Gastroesophageal sphincter (tissue), 4 donors: ENCODE data around the gene CAPZB. TPM values are rescaled to one million over a fixed set of nuclear protein-coding genes. Genes with fewer than 3 reads are reported as not detected.

Experiments
- ATAC-seq: fragments of 150-250 bp; one replicate; pipeline ENCODE4 v1.9.1; 2016; ENCODE audit warnings: mild to moderate bottlenecking, moderate library complexity
- H3K27ac ChIP-seq, 4 donors: fragments of 200-600 bp; sonication (generic) in 3 of 4; 1 replicate in 3 of 4; 2 replicates in 1 of 4; pipeline ENCODE4 v1.5.1; 2016 to 2019
- H3K27me3 ChIP-seq: fragments of 200-600 bp; sonication (generic); one replicate; pipeline ENCODE4 v1.5.1; 2019
- H3K36me3 ChIP-seq, 2 donors: fragments of 200-600 bp; sonication (generic); one replicate each; pipeline ENCODE4 v1.5.1; 2019; ENCODE audit warnings: control low read depth in 1 of 2
- H3K4me1 ChIP-seq, 3 donors: fragments of 200-600 bp; sonication (generic); 1 replicate in 2 of 3; 2 replicates in 1 of 3; pipeline ENCODE4 v1.5.1; 2016 to 2019; ENCODE audit warnings: control low read depth in 2 of 3
- H3K4me3 ChIP-seq, 2 donors: fragments of 200-600 bp; sonication (generic); one replicate each; pipeline ENCODE4 v1.5.1; 2019; ENCODE audit warnings: mild to moderate bottlenecking in 1 of 2, moderate library complexity in 1 of 2
- H3K9me3 ChIP-seq, 3 donors: fragments of 200-600 bp; sonication (generic); one replicate each; pipeline ENCODE4 v1.5.1; 2017 to 2019; ENCODE audit warnings: control low read depth in 2 of 3
- CTCF ChIP-seq, 4 experiments: fragments of 200-600 bp in 2 of 4; fragments of 450-650 bp in 2 of 4; sonication (generic) in 1 of 4; IDR thresholded peaks; one replicate each; pipeline ENCODE4 v1.5.1; 2017 to 2019; ENCODE audit warnings: antibody characterized with exemption in 4 of 4, mild to moderate bottlenecking in 2 of 4, moderate library complexity in 2 of 4
- EP300 ChIP-seq: sonication (generic); formaldehyde crosslinking; IDR thresholded peaks from one replicate; pipeline ENCODE4 v1.6.1; 2017; ENCODE audit warnings: antibody characterized with exemption, mild to moderate bottlenecking
- POLR2A ChIP-seq, 2 donors: fragments of 450-650 bp; IDR thresholded peaks; one replicate each; pipeline ENCODE4 v1.6.1; 2017; ENCODE audit warnings: antibody characterized with exemption in 2 of 2, mild to moderate bottlenecking in 2 of 2, moderate library complexity in 1 of 2
- POLR2AphosphoS5 ChIP-seq: sonication (generic); formaldehyde crosslinking; IDR thresholded peaks from one replicate; pipeline ENCODE4 v1.6.1; 2017; ENCODE audit warnings: antibody characterized with exemption
- WGBS, 2 donors: methylation state at CpG; one replicate each; pipeline ENCODE4 v1.1.5; 2018; ENCODE audit warnings: low coverage in 1 of 2; 5-methylcytosine and 5-hydroxymethylcytosine counted together
- total RNA-seq, 4 donors: library from RNA; depleted of rRNA; stranded (reverse); fragments of >200 nt; gene quantifications; one replicate each; pipeline ENCODE4 v1.1.0, GENCODE V29; 2016

CAPZB gene
- total RNA-seq, 4 donors from 2014 or later: 160 to 288 (median 184) TPM

- 27% methylated on average over 2 of the region's 6 CpGs; no CpG with 5 or more reads in 1 of the 2 donors for WGBS, 2 donors
- ATAC-seq: no peak
- Histone ChIP-seq H3K27me3 (no peaks in the 10 kb centered on the region), H3K9me3 (no peaks in the 10 kb centered on the region), H3K4me3 (peak overlapping the region in 1 of 2 donors; percentile 17), H3K36me3 (no peaks in the 10 kb centered on the region), H3K27ac (peak overlapping the region in 3 of 4 donors; percentile 99 to 100 (median 99)), H3K4me1 (peaks cover 13 to 93% (median 90%) of the 10 kb centered on the region in 3 donors)
- TF ChIP-seq POLR2AphosphoS5: no peak
- TF ChIP-seq CTCF (IDR thresholded peaks at IDR 0.05): no peak
- TF ChIP-seq POLR2A (IDR thresholded peaks at IDR 0.05): no peak
- TF ChIP-seq EP300: no peak
These were observed 5.1 kb downstream of the CAPZB start for GRCh38 chr1:19480282-19480681.

GRCh38 chr1:19479351-19480120 is 5.8 kb downstream of the CAPZB start:
- TF ChIP-seq POLR2AphosphoS5: no peak
- TF ChIP-seq EP300: no peak
- no peak for TF ChIP-seq POLR2A (IDR thresholded peaks at IDR 0.05)
- TF ChIP-seq CTCF (IDR thresholded peaks at IDR 0.05): no peak
- no peaks in the 10 kb centered on the region for H3K27me3 ChIP-seq
- peak overlapping the region in 3 of 4 donors; percentile 99 to 100 (median 99) for H3K27ac ChIP-seq
- H3K4me3 ChIP-seq: no peak overlapping the region
- H3K4me1 ChIP-seq: peaks cover 13 to 100% (median 90%) of the 10 kb centered on the region in 3 donors
- no peaks in the 10 kb centered on the region for H3K9me3 ChIP-seq
- no peak for ATAC-seq
- 36 to 46% methylated on average over 4 to 6 of the region's 6 CpGs for WGBS, 2 donors
- H3K36me3 ChIP-seq: peaks cover 0 to 3% of the 10 kb centered on the region in 2 donors

- Histone ChIP-seq H3K36me3 (peaks cover 0 to 9% of the 10 kb centered on the region in 2 donors), H3K4me1 (peaks cover 13 to 100% (median 83%) of the 10 kb centered on the region in 3 donors), H3K27me3 (no peaks in the 10 kb centered on the region), H3K27ac (peak overlapping the region; percentile 3 to 100 (median 84)), H3K4me3 (no peak overlapping the region), H3K9me3 (no peaks in the 10 kb centered on the region)
- no peak for TF ChIP-seq EP300
- TF ChIP-seq POLR2AphosphoS5: no peak
- TF ChIP-seq POLR2A (IDR thresholded peaks at IDR 0.05): no peak
- no peak for TF ChIP-seq CTCF (IDR thresholded peaks at IDR 0.05)
- WGBS, 2 donors: 51 to 53% methylated on average over 6 to 9 of the region's 9 CpGs
- no peak for ATAC-seq
These were observed 7.0 kb downstream of the CAPZB start for GRCh38 chr1:19478322-19478721.

- Histone ChIP-seq H3K27ac (peak overlapping the region; percentile 15 to 100 (median 84)), H3K4me1 (peaks cover 13 to 99% (median 75%) of the 10 kb centered on the region in 3 donors), H3K4me3 (no peak overlapping the region), H3K36me3 (peaks cover 0 to 14% of the 10 kb centered on the region in 2 donors), H3K9me3 (no peaks in the 10 kb centered on the region), H3K27me3 (no peaks in the 10 kb centered on the region)
- peak; percentile 40 for ATAC-seq
- no peak for TF ChIP-seq EP300
- no peak for TF ChIP-seq POLR2A (IDR thresholded peaks at IDR 0.05)
- TF ChIP-seq CTCF (IDR thresholded peaks at IDR 0.05): no peak
- TF ChIP-seq POLR2AphosphoS5: no peak
- 0 to 38% methylated on average over 2 of the region's 11 CpGs for WGBS, 2 donors
These were observed 7.8 kb downstream of the CAPZB start for GRCh38 chr1:19477284-19478249.
